ENCODE results near the gene LY86.

DNA sequence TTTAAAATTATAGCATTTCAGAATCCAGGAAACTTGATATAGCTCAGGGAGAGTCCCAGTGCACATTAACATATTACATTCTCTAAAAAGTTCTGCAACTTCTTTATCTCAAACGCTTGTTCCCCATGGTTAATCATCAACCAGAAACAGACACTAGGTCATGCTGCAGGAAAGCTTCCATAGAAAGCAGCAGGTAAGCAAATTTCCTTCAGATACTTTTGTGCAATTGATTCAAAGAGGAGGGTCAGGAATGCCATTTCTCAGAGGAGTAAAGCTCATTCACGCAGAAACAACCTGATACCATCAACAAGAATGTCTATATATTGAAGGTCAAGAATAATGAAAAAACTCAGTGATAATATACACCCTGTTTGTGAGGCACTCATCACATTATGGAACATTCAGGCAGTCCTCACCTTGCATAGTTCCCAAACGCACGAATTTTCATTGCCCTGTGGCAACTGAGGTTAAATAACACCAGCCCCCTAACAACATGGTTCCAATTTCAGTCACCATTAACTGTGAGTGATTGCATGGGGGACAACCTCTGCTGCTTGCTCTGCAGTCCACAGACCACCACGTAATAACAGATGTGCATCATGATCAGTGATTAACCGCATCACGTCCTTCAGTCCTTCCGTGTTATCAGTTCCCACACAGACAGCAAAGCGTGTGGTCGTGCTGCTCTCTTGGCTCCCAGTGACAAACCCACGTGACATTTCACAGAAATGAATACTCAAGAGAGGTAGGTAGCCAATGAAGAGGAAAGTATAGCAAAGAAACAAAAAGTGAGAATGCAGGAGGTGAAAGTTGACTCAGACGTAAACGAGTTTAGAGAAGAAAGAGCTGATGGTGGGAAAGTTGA is 95.7 kb downstream of the LY86 start:
- TF ChIP-seq, protein P1, sequence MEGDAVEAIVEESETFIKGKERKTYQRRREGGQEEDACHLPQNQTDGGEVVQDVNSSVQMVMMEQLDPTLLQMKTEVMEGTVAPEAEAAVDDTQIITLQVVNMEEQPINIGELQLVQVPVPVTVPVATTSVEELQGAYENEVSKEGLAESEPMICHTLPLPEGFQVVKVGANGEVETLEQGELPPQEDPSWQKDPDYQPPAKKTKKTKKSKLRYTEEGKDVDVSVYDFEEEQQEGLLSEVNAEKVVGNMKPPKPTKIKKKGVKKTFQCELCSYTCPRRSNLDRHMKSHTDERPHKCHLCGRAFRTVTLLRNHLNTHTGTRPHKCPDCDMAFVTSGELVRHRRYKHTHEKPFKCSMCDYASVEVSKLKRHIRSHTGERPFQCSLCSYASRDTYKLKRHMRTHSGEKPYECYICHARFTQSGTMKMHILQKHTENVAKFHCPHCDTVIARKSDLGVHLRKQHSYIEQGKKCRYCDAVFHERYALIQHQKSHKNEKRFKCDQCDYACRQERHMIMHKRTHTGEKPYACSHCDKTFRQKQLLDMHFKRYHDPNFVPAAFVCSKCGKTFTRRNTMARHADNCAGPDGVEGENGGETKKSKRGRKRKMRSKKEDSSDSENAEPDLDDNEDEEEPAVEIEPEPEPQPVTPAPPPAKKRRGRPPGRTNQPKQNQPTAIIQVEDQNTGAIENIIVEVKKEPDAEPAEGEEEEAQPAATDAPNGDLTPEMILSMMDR (IDR thresholded peaks at IDR 0.05): no peak
- no peak for TF ChIP-seq POLR2A (IDR thresholded peaks at IDR 0.05)

Measured in testis (tissue), 2 donors.